H1 (cell line): Measurements from ENCODE around the gene TXNIP.

ENCODE experiments used
- EZH2 ChIP-seq: fragments of 200-600 bp; sonication (generic); IDR thresholded peaks from 2 replicates; pipeline ENCODE4 v1.7.1; 2012; ENCODE audit warnings: low read depth, mild to moderate bottlenecking, moderate library complexity, low read length, inconsistent platforms; ENCODE audit not compliant: severe bottlenecking
- NRF1 ChIP-seq: IDR thresholded peaks from 2 replicates; pipeline ENCODE4 v1.6.1; 2011; ENCODE audit warnings: mild to moderate bottlenecking, low read depth, low read length, improper control_type of control experiment
- TF ChIP-seq, protein P1 (sequence below): IDR thresholded peaks from 2 replicates; pipeline ENCODE4 v1.6.1; 2012; ENCODE audit warnings: inconsistent platforms
- TF ChIP-seq, protein P2 (sequence below): IDR thresholded peaks from 2 replicates; pipeline ENCODE4 v1.6.1; 2012; ENCODE audit warnings: inconsistent platforms
- TF ChIP-seq, protein P3 (sequence below), 3 experiments: IDR thresholded peaks; 1 replicate in 2 of 3; 2 replicates in 1 of 3; pipeline versions ENCODE4 v1.5.1 to v1.6.1; 2011; ENCODE audit warnings: low read length in 3 of 3, mild to moderate bottlenecking in 3 of 3, inconsistent platforms in 2 of 3, low read depth in 1 of 3, moderate library complexity in 1 of 3; ENCODE audit not compliant: insufficient read depth in 1 of 3; ENCODE audit errors: control extremely low read depth in 1 of 3

DNA sequence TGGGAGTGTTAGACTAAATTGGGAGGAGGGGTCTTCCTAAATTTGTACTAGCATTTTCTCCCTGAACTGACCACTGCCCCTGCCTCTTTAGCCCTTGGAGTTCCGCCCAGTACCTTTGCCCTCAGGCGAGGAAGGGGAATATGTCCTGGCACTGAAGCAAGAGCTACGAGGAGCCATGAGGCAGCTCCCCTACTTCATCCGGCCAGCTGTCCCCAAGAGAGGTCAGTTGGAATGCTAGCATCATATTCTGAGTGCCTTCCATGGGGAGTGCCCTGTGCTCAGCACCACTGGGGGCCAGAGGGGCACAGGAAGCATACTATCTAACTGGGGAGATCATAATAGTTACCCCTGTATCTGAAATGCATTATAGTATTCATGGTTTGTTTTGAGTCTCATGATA, 21.2 kb downstream of the TXNIP start:
- TF ChIP-seq NRF1 (no peak), EZH2 (no peak)
- TF ChIP-seq, protein P1, sequence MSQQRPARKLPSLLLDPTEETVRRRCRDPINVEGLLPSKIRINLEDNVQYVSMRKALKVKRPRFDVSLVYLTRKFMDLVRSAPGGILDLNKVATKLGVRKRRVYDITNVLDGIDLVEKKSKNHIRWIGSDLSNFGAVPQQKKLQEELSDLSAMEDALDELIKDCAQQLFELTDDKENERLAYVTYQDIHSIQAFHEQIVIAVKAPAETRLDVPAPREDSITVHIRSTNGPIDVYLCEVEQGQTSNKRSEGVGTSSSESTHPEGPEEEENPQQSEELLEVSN = no peak
- TF ChIP-seq, protein P2, sequence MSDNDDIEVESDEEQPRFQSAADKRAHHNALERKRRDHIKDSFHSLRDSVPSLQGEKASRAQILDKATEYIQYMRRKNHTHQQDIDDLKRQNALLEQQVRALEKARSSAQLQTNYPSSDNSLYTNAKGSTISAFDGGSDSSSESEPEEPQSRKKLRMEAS = no peak
- TF ChIP-seq, protein P3, sequence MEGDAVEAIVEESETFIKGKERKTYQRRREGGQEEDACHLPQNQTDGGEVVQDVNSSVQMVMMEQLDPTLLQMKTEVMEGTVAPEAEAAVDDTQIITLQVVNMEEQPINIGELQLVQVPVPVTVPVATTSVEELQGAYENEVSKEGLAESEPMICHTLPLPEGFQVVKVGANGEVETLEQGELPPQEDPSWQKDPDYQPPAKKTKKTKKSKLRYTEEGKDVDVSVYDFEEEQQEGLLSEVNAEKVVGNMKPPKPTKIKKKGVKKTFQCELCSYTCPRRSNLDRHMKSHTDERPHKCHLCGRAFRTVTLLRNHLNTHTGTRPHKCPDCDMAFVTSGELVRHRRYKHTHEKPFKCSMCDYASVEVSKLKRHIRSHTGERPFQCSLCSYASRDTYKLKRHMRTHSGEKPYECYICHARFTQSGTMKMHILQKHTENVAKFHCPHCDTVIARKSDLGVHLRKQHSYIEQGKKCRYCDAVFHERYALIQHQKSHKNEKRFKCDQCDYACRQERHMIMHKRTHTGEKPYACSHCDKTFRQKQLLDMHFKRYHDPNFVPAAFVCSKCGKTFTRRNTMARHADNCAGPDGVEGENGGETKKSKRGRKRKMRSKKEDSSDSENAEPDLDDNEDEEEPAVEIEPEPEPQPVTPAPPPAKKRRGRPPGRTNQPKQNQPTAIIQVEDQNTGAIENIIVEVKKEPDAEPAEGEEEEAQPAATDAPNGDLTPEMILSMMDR (IDR thresholded peaks at IDR 0.05; ENCODE audit: control extremely low read depth in 1 of 3, insufficient read depth in 1 of 3, low read depth in 1 of 3, low read length in 3 of 3) = no peak
